Endodermal cell (in vitro differentiated cells): ENCODE measurements around the gene BAMBI. TPM values are rescaled to one million over a fixed set of nuclear protein-coding genes. Genes with fewer than 3 reads are reported as not detected.

Experiments
- DNase-seq: peaks from one replicate; pipeline ENCODE4 v3.0.0-alpha.2; 2017
- H3K27ac ChIP-seq: 2 replicates; pipeline ENCODE4 v1.5.1; 2013; ENCODE audit warnings: mild to moderate bottlenecking, low read depth, low read length, moderate library complexity
- H3K27me3 ChIP-seq: 2 replicates; pipeline ENCODE4 v1.6.1; 2013; ENCODE audit warnings: mild to moderate bottlenecking, low read length, moderate library complexity; ENCODE audit not compliant: insufficient read depth, control insufficient read depth, poor library complexity, severe bottlenecking
- H3K36me3 ChIP-seq: 2 replicates; pipeline ENCODE4 v1.7.0; 2013; ENCODE audit warnings: mild to moderate bottlenecking, low read length, moderate library complexity; ENCODE audit not compliant: control insufficient read depth, insufficient read depth
- H3K4me1 ChIP-seq: one replicate; pipeline ENCODE4 v1.7.0; 2013; ENCODE audit warnings: low read length; ENCODE audit not compliant: control insufficient read depth, insufficient read depth
- H3K4me3 ChIP-seq: 2 replicates; pipeline ENCODE4 v1.5.1; 2013; ENCODE audit warnings: mild to moderate bottlenecking, low read length, moderate library complexity
- H3K9ac ChIP-seq: 2 replicates; pipeline ENCODE4 v1.6.1; 2013; ENCODE audit warnings: mild to moderate bottlenecking, low read length, moderate library complexity; ENCODE audit not compliant: poor library complexity, severe bottlenecking; ENCODE audit errors: extremely low read depth
- H3K9me3 ChIP-seq: 2 replicates; pipeline ENCODE4 v1.6.1; 2013; ENCODE audit warnings: mild to moderate bottlenecking, low read length, moderate library complexity; ENCODE audit not compliant: control insufficient read depth
- H3K27ac Mint-ChIP-seq: 2 replicates; pipeline ENCODE4 v1.8.0; 2020; ENCODE audit warnings: mixed read lengths
- H3K27me3 Mint-ChIP-seq: 2 replicates; pipeline ENCODE4 v1.8.0; 2021; ENCODE audit warnings: mild to moderate bottlenecking, mixed read lengths; ENCODE audit not compliant: insufficient read depth
- H3K36me3 Mint-ChIP-seq: 2 replicates; pipeline ENCODE4 v1.8.0; 2020; ENCODE audit warnings: low read depth, mixed read lengths
- H3K4me1 Mint-ChIP-seq: 2 replicates; pipeline ENCODE4 v1.8.0; 2020; ENCODE audit warnings: mixed read lengths
- H3K4me3 Mint-ChIP-seq: 2 replicates; pipeline ENCODE4 v1.8.0; 2020; ENCODE audit warnings: mild to moderate bottlenecking, moderate library complexity, mixed read lengths
- H3K9me3 Mint-ChIP-seq: 2 replicates; pipeline ENCODE4 v1.8.0; 2020; ENCODE audit warnings: mild to moderate bottlenecking, mixed read lengths
- WGBS, 2 experiments: methylation state at CpG; one replicate each; pipeline versions ENCODE4 v1.1.5 to v1.1.7; 2013; ENCODE audit warnings: missing lambda C conversion rate in 2 of 2, mixed read lengths in 1 of 2; ENCODE audit not compliant: insufficient coverage in 1 of 2, insufficient read length in 1 of 2; 5-methylcytosine and 5-hydroxymethylcytosine counted together
- total RNA-seq, 2 donors: library from RNA; stranded (reverse); fragmentation: NEBNext Ultra II Directional in 1 of 2; extraction: Animal tissue kit (Norgen Biotek cat#: 25700) in 1 of 2; gene quantifications; 2 replicates in 1 of 2; 3 replicates in 1 of 2; pipeline ENCODE4 v1.2.1, GENCODE V29; 2021
- TF ChIP-seq, protein P1 (sequence below): fragments of 200-600 bp; sonication (generic); conservative IDR thresholded peaks from 2 replicates; pipeline ENCODE4 v1.5.0; 2021; ENCODE audit warnings: antibody characterized with exemption, mild to moderate bottlenecking

The BAMBI gene
- total RNA-seq, 2 donors from 2014 or later: 41.4 to 49.2 TPM

DNA sequence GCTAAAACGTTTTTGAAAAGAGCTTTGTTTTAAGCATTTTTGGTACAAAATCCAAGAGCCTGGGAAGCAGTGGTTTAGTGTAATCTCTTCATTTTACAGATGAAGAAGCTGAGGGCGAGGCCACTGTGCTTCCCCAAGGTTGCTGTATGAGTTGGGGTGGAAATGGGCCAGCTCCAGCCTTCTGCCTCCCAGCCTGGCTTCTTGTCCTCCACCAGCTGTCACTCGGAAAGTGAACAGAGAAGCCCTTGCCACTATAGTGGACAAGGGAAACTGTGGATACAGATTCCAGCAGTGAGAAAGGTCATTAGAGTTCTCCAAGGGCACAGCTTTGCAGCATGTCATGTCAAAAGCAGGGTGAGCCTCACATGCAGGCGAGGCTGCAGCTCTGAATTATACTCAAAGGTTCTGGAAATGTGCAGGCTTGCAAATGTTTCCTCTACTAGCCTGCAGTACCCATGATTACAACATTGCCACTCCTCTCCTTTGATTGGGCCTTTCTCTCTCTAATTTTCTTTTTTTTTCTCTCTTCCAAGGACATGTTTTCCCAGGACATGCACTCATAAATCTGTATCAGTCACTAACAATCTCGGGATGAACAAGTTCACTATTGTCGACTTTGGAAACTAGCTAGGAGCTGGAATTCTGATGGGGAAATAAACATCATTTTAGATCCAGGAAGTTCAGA lies 33.0 kb downstream of the BAMBI start:
- Histone ChIP-seq H3K9me3 (no peaks in the 10 kb centered on the region), H3K36me3 (no peaks in the 10 kb centered on the region), H3K4me1 (no peaks in the 10 kb centered on the region), H3K27me3 (no peaks in the 10 kb centered on the region), H3K4me3 (no peak overlapping the region), H3K27ac (no peak overlapping the region), H3K9ac (no peak overlapping the region)
- no peak overlapping the region for H3K27ac Mint-ChIP-seq
- no peak overlapping the region for H3K4me3 Mint-ChIP-seq
- TF ChIP-seq, protein P1, sequence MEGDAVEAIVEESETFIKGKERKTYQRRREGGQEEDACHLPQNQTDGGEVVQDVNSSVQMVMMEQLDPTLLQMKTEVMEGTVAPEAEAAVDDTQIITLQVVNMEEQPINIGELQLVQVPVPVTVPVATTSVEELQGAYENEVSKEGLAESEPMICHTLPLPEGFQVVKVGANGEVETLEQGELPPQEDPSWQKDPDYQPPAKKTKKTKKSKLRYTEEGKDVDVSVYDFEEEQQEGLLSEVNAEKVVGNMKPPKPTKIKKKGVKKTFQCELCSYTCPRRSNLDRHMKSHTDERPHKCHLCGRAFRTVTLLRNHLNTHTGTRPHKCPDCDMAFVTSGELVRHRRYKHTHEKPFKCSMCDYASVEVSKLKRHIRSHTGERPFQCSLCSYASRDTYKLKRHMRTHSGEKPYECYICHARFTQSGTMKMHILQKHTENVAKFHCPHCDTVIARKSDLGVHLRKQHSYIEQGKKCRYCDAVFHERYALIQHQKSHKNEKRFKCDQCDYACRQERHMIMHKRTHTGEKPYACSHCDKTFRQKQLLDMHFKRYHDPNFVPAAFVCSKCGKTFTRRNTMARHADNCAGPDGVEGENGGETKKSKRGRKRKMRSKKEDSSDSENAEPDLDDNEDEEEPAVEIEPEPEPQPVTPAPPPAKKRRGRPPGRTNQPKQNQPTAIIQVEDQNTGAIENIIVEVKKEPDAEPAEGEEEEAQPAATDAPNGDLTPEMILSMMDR: no peak
- H3K4me1 Mint-ChIP-seq: peaks cover 3% of the 10 kb centered on the region
- no peaks in the 10 kb centered on the region for H3K36me3 Mint-ChIP-seq
- DNase-seq: no peak
- H3K27me3 Mint-ChIP-seq: no peaks in the 10 kb centered on the region
- H3K9me3 Mint-ChIP-seq: peaks cover 5% of the 10 kb centered on the region
- 85 to 90% methylated on average over 4 to 6 of the region's 6 CpGs for whole genome bisulfite sequencing, 2 experiments

DNA sequence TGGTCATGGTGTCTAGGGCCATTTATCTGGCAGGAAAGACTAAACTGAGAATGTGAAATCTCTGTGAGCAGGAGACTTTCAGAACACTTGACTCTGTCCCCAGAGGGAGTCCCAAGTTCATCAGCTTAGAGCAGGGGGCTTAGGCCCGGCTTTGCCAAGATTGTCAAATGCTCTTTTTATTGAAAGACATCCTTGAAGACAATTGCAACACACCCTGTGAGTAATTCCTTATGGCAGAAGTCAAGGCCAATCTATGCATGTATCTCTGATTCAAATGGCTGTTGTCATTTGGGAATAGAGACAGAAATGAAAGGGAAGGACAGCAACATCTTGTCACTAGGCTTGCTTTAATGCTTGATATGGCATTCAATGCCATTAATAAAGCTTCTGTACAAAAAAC lies 33.7 kb downstream of the BAMBI start:
- Mint-ChIP-seq H3K4me1 (peaks cover 3% of the 10 kb centered on the region), H3K4me3 (no peak overlapping the region), H3K9me3 (peaks cover 5% of the 10 kb centered on the region), H3K27ac (no peak overlapping the region), H3K36me3 (no peaks in the 10 kb centered on the region), H3K27me3 (no peaks in the 10 kb centered on the region)
- no peaks in the 10 kb centered on the region for H3K27me3 ChIP-seq
- H3K36me3 ChIP-seq: no peaks in the 10 kb centered on the region
- no peak overlapping the region for H3K27ac ChIP-seq
- DNase-seq: no peak
- no peaks in the 10 kb centered on the region for H3K9me3 ChIP-seq
- 89 to 95% methylated on average over 1 of the region's 1 CpG for WGBS, 2 experiments
- H3K4me1 ChIP-seq: no peaks in the 10 kb centered on the region
- no peak overlapping the region for H3K9ac ChIP-seq
- TF ChIP-seq, protein P1: no peak
- H3K4me3 ChIP-seq: no peak overlapping the region

DNA sequence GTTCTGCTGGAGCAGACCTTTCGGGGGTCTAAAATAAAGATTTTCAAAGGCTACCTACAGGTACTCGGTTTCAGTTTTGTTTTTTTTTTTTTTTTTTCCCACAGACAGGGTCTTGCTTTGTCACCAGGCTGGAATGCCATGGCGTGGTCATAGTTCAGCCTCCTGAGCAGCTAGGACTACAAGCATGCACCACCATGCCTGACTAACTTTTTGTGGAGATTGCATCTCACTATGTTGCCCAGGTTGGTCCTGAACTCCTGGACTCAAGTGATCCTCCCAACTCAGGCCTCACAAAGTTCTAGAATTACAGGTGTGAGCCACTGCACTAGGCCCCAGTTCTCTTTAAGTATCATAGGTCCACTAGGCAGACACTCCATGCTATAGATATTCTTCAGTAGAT lies 34.5 kb downstream of the BAMBI start:
- H3K4me3 ChIP-seq: no peak overlapping the region
- Mint-ChIP-seq H3K27me3 (no peaks in the 10 kb centered on the region), H3K4me3 (no peak overlapping the region), H3K9me3 (peaks cover 5% of the 10 kb centered on the region), H3K27ac (no peak overlapping the region), H3K4me1 (peaks cover 3% of the 10 kb centered on the region), H3K36me3 (no peaks in the 10 kb centered on the region)
- H3K27ac ChIP-seq: no peak overlapping the region
- no peaks in the 10 kb centered on the region for H3K9me3 ChIP-seq
- WGBS, 2 experiments: 96 to 100% methylated on average over 3 of the region's 3 CpGs
- no peak for DNase-seq
- H3K9ac ChIP-seq: no peak overlapping the region
- H3K36me3 ChIP-seq: no peaks in the 10 kb centered on the region
- H3K27me3 ChIP-seq: no peaks in the 10 kb centered on the region
- H3K4me1 ChIP-seq: no peaks in the 10 kb centered on the region
- TF ChIP-seq, protein P1: no peak
